HCT116 (cell line): ENCODE measurements around the gene KRT86. TPM values are rescaled to one million over a fixed set of nuclear protein-coding genes. Genes with fewer than 3 reads are reported as not detected.

Source experiments
- ATAC-seq: fragments of 200-7000 bp; cut with Tn5 transposase; 2 replicates; pipeline ENCODE4 v1.9.1; 2020; ENCODE audit warnings: mild to moderate bottlenecking, moderate library complexity
- BruUV-seq: library from RNA; stranded (reverse); fragments of 400-500 nt; replicated peaks from 2 replicates; lab custom pipeline; 2021; lab: Mats Ljungman, UMichigan
- CTCF ChIA-PET: fragments of 300-600 bp; sonication (Branson Sonifier 250); formaldehyde crosslinking; loops from one replicate; lab custom pipeline; 2021; ENCODE audit warnings: antibody characterized with exemption; lab: Charles Lee
- POLR2A ChIA-PET: fragments of 300-600, 350-600 bp; sonication (Branson Sonifier 250); formaldehyde crosslinking; loops from one replicate; lab custom pipeline; 2021; ENCODE audit warnings: antibody characterized with exemption; lab: Charles Lee
- RAD21 ChIA-PET, 2 experiments: fragments of 300-600 bp; sonication (Branson Sonifier 250); formaldehyde crosslinking; loops; one replicate each; lab custom pipeline; 2023; ENCODE audit warnings: low total read pairs in 2 of 2; ENCODE audit not compliant: uncharacterized antibody in 2 of 2, unreplicated experiment in 2 of 2, low non-redundant PET in 1 of 2; lab: Charles Lee
- DNase-seq: peaks from one replicate; pipeline ENCODE4 v3.0.0-alpha.2; 2010; ENCODE audit warnings: low read depth, low spot score
- H2AFZ ChIP-seq: fragments of 200-600 bp; shearing (Covaris generic), sonication (generic); 2 replicates; pipeline ENCODE4 v1.6.1; 2017; ENCODE audit warnings: low read depth, mixed run types, mixed read lengths, antibody characterized with exemption, low read length; ENCODE audit not compliant: poor library complexity, severe bottlenecking
- H3K27ac ChIP-seq: 2 replicates; pipeline ENCODE4 v1.5.1; 2012; ENCODE audit warnings: low read depth, low read length
- H3K27me3 ChIP-seq: fragments of 200-600 bp; sonication (generic); 2 replicates; pipeline ENCODE4 v1.6.1; 2016; ENCODE audit warnings: mixed run types, low read length, mixed read lengths; ENCODE audit not compliant: insufficient read depth
- H3K36me3 ChIP-seq, 2 experiments: fragments of 200-500 bp in 1 of 2; fragments of 200-600 bp in 1 of 2; sonication (Bioruptor generic) in 1 of 2; sonication (generic) in 1 of 2; 2 replicates each; pipeline versions ENCODE4 v1.5.1 to v1.6.1; 2014 to 2016; ENCODE audit warnings: low read length in 2 of 2, inconsistent platforms in 1 of 2, mixed read lengths in 1 of 2, mixed run types in 1 of 2; ENCODE audit not compliant: insufficient read depth in 2 of 2, control insufficient read depth in 1 of 2
- H3K4me1 ChIP-seq, 2 experiments: fragments of 200-600 bp in 1 of 2; sonication (generic) in 1 of 2; 2 replicates each; pipeline versions ENCODE4 v1.5.1 to v1.6.1; 2012 to 2017; ENCODE audit warnings: low read length in 2 of 2, inconsistent platforms in 1 of 2, mild to moderate bottlenecking in 1 of 2, mixed read lengths in 1 of 2, mixed run types in 1 of 2, moderate library complexity in 1 of 2; ENCODE audit not compliant: insufficient read depth in 2 of 2, control insufficient read depth in 1 of 2
- H3K4me2 ChIP-seq: fragments of 200-600 bp; sonication (generic); 2 replicates; pipeline ENCODE4 v1.6.1; 2017; ENCODE audit warnings: mixed run types, low read length, mixed read lengths
- H3K4me3 ChIP-seq, 2 experiments: fragments of 200-600 bp in 1 of 2; sonication (generic) in 1 of 2; replicated peaks in 1 of 2; 2 replicates each; pipeline ENCODE4 v1.5.1; 2011 to 2016; ENCODE audit warnings: low read length in 2 of 2, control low read depth in 1 of 2, low read depth in 1 of 2, mild to moderate bottlenecking in 1 of 2, mixed read lengths in 1 of 2, mixed run types in 1 of 2
- H3K79me2 ChIP-seq: fragments of 200-600 bp; sonication (generic); 2 replicates; pipeline ENCODE4 v1.6.1; 2017; ENCODE audit warnings: mild to moderate bottlenecking, mixed run types, low read length, moderate library complexity, mixed read lengths; ENCODE audit not compliant: insufficient read depth
- H3K9ac ChIP-seq: fragments of 200-600 bp; sonication (generic); 2 replicates; pipeline ENCODE4 v1.6.1; 2016; ENCODE audit warnings: low read length, mixed read lengths
- H3K9me2 ChIP-seq: fragments of 200-600 bp; sonication (generic), shearing (Covaris generic); 2 replicates; pipeline ENCODE4 v1.6.1; 2017; ENCODE audit warnings: mixed run types, mild to moderate bottlenecking, moderate library complexity; ENCODE audit not compliant: insufficient read depth
- H3K9me3 ChIP-seq, 2 experiments: fragments of 200-500 bp in 1 of 2; fragments of 200-600 bp in 1 of 2; sonication (Bioruptor generic) in 1 of 2; sonication (generic) in 1 of 2; 2 replicates each; pipeline ENCODE4 v1.6.1; 2014 to 2017; ENCODE audit warnings: low read length in 2 of 2, mixed read lengths in 2 of 2, inconsistent platforms in 1 of 2, low read depth in 1 of 2, mild to moderate bottlenecking in 1 of 2, mixed run types in 1 of 2, moderate library complexity in 1 of 2; ENCODE audit not compliant: control insufficient read depth in 1 of 2, insufficient read depth in 1 of 2
- H4K20me1 ChIP-seq: fragments of 200-600 bp; sonication (generic), shearing (Covaris generic); 2 replicates; pipeline ENCODE4 v1.6.1; 2017; ENCODE audit warnings: mixed run types, mild to moderate bottlenecking, moderate library complexity; ENCODE audit not compliant: insufficient read depth
- CBX3 ChIP-seq: IDR thresholded peaks from 2 replicates; pipeline ENCODE4 v1.6.1; 2012; ENCODE audit warnings: low read depth
- EZH2phosphoT487 ChIP-seq: fragments of 200-600 bp; IDR thresholded peaks from 2 replicates; pipeline ENCODE4 v1.6.1; 2018; ENCODE audit warnings: antibody characterized with exemption, borderline replicate concordance
- JUND ChIP-seq: IDR thresholded peaks from 2 replicates; pipeline ENCODE4 v1.6.1; 2012
- POLR2A ChIP-seq: IDR thresholded peaks from 2 replicates; pipeline ENCODE4 v1.7.0; 2011; ENCODE audit warnings: borderline replicate concordance; ENCODE audit not compliant: insufficient read depth, insufficient read length; ENCODE audit errors: extremely low read depth
- POLR2AphosphoS5 ChIP-seq: IDR thresholded peaks from 2 replicates; pipeline ENCODE4 v1.6.1; 2011; ENCODE audit warnings: mild to moderate bottlenecking, low read depth, low read length, moderate library complexity
- RAD21 ChIP-seq: IDR thresholded peaks from 2 replicates; pipeline ENCODE4 v1.6.1; 2012; ENCODE audit warnings: low read depth, mild to moderate bottlenecking
- SIN3A ChIP-seq: IDR thresholded peaks from 2 replicates; pipeline ENCODE4 v1.6.1; 2012; ENCODE audit warnings: low read depth
- SP1 ChIP-seq: IDR thresholded peaks from 2 replicates; pipeline ENCODE4 v1.6.1; 2012; ENCODE audit warnings: low read depth
- SRF ChIP-seq: IDR thresholded peaks from 2 replicates; pipeline ENCODE4 v1.6.1; 2012; ENCODE audit warnings: low read depth
- TCF7L2 ChIP-seq: IDR thresholded peaks from 2 replicates; pipeline ENCODE4 v1.7.0; 2011; ENCODE audit warnings: borderline replicate concordance, inconsistent platforms; ENCODE audit not compliant: insufficient read depth, insufficient read length; ENCODE audit errors: extremely low read depth
- intact Hi-C: fragments of 100-400 bp; cut with micrococcal nuclease; formaldehyde crosslinking; loops from 2 replicates; pipeline ENCODE4 v1.10.0; 2022
- total RNA-seq: library from RNA; stranded (reverse); gene quantifications from one replicate; pipeline ENCODE4 v1.2.1, GENCODE V29; 2021; ENCODE audit not compliant: unreplicated experiment

KRT86 gene
- total RNA-seq, 1 experiment from 2014 or later: 1.5 TPM

DNA sequence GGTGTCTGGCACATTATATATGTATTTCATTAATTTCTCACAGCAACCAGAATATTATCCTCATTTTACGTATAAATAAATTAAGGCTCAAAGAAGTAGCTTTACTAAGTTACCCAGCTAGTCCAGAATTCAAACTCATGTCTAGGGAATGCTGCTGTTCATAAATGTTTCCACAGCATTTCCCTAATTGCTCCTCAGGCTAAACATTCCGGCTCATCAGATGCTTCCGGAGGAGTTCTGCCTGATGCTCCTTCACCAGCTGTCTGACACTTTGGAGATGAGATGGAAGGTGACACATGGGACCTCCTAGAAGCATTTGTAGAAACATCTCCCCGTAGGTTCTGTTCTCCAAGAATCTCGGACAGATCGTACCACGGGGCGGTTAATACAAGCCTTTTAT lies 80.7 kb downstream of the KRT86 start:
- BruUV-seq: no TSS peak
- ChIA-PET POLR2A (no interaction called here), CTCF (no interaction called here), RAD21 (no interaction called here)
- Histone ChIP-seq H3K4me2 (no peak overlapping the region), H3K36me3 (no peaks in the 10 kb centered on the region), H3K4me3 (no peak overlapping the region), H3K79me2 (no peaks in the 10 kb centered on the region), H3K9ac (no peak overlapping the region), H3K27me3 (no peaks in the 10 kb centered on the region; the same call in 1 of the 2 replicates), H2AFZ (no peak overlapping the region), H3K9me2 (no peaks in the 10 kb centered on the region), H3K27ac (no peak overlapping the region), H3K4me1 (no peaks in the 10 kb centered on the region; a peak in 1 of 4 replicates), H4K20me1 (no peaks in the 10 kb centered on the region), H3K9me3 (no peaks in the 10 kb centered on the region)
- DNase-seq (no peak), ATAC-seq (no peak)
- no peak for TF ChIP-seq EZH2phosphoT487
- no peak for TF ChIP-seq RAD21
- intact Hi-C loops: no loop called here

GRCh38 chr12:52356031-52356761 lies 81.8 kb downstream of the KRT86 start:
- Histone ChIP-seq H3K9me2 (no peaks in the 10 kb centered on the region), H4K20me1 (no peaks in the 10 kb centered on the region), H3K9me3 (no peaks in the 10 kb centered on the region), H3K4me2 (no peak overlapping the region), H3K4me1 (no peaks in the 10 kb centered on the region; a peak in 1 of 4 replicates), H3K79me2 (no peaks in the 10 kb centered on the region), H3K36me3 (no peaks in the 10 kb centered on the region), H2AFZ (no peak overlapping the region), H3K27me3 (no peaks in the 10 kb centered on the region; the same call in 1 of the 2 replicates), H3K9ac (no peak overlapping the region), H3K27ac (no peak overlapping the region), H3K4me3 (no peak overlapping the region)
- no peak for TF ChIP-seq JUND
- no peak for TF ChIP-seq TCF7L2
- TF ChIP-seq SP1: no peak
- TF ChIP-seq POLR2AphosphoS5: no peak
- TF ChIP-seq SIN3A: no peak
- no peak for TF ChIP-seq SRF
- TF ChIP-seq CBX3: no peak
- TF ChIP-seq POLR2A: no peak
- intact Hi-C loops: no loop called here
- ATAC-seq (no peak), DNase-seq (no peak)
- CTCF ChIA-PET: no interaction called here
- BruUV-seq: no TSS peak
- POLR2A ChIA-PET: no interaction called here
- RAD21 ChIA-PET: no interaction called here
